A673 (cell line): ENCODE measurements around the gene ITGBL1. TPM values are rescaled to one million over a fixed set of nuclear protein-coding genes. Genes with fewer than 3 reads are reported as not detected.

Experiments used
- Bru-seq: library from RNA; stranded (reverse); fragments of 400-500 nt; gene quantifications from one replicate; lab custom pipeline; 2021; lab: Mats Ljungman, UMichigan
- BruChase-seq, 2 experiments: library from RNA; stranded (reverse); fragments of 400-500 nt; gene quantifications; one replicate each; lab custom pipeline; 2021; lab: Mats Ljungman, UMichigan
- BruUV-seq: library from RNA; stranded (reverse); fragments of 400-500 nt; replicated peaks from 2 replicates; lab custom pipeline; 2021; lab: Mats Ljungman, UMichigan
- CTCF ChIA-PET: fragments of 300-600 bp; sonication (Branson Sonifier 250); formaldehyde crosslinking; loops from one replicate; lab custom pipeline; 2022; ENCODE audit warnings: antibody characterized with exemption; lab: Charles Lee
- POLR2A ChIA-PET: fragments of 300-600 bp; sonication (Branson Sonifier 250); formaldehyde crosslinking; loops from one replicate; lab custom pipeline; 2022; ENCODE audit warnings: antibody characterized with exemption; ENCODE audit not compliant: low non-redundant PET; lab: Charles Lee
- DNase-seq: peaks from one replicate; pipeline ENCODE4 v3.0.0-alpha.2; 2015; ENCODE audit warnings: low spot score
- H3K27ac ChIP-seq: fragments of 200-600 bp; sonication (generic); 2 replicates; pipeline ENCODE4 v1.5.1; 2016; ENCODE audit warnings: mixed run types, low read depth, mild to moderate bottlenecking, mixed read lengths, antibody characterized with exemption, low read length; ENCODE audit not compliant: poor library complexity, severe bottlenecking
- H3K27me3 ChIP-seq: fragments of 200-600 bp; sonication (generic); replicated peaks from 2 replicates; pipeline ENCODE4 v1.6.1; 2017; ENCODE audit warnings: mixed run types, low read depth, mild to moderate bottlenecking, mixed read lengths, antibody characterized with exemption, low read length; ENCODE audit not compliant: insufficient read depth, poor library complexity
- H3K36me3 ChIP-seq: fragments of 200-600 bp; sonication (generic); 2 replicates; pipeline ENCODE4 v1.6.1; 2016; ENCODE audit warnings: mixed run types, mild to moderate bottlenecking, mixed read lengths, antibody characterized with exemption, low read length; ENCODE audit not compliant: insufficient read depth, poor library complexity, severe bottlenecking
- H3K4me1 ChIP-seq: fragments of 200-600 bp; sonication (generic); 2 replicates; pipeline ENCODE4 v1.6.1; 2017; ENCODE audit warnings: mixed run types, mild to moderate bottlenecking, mixed read lengths, antibody characterized with exemption, low read length; ENCODE audit not compliant: insufficient read depth, poor library complexity, severe bottlenecking
- H3K4me3 ChIP-seq: fragments of 200-600 bp; sonication (generic); 2 replicates; pipeline ENCODE4 v1.5.1; 2016; ENCODE audit warnings: low read depth, mixed run types, mild to moderate bottlenecking, mixed read lengths, low read length; ENCODE audit not compliant: poor library complexity, severe bottlenecking
- H3K9me3 ChIP-seq: fragments of 200-600 bp; sonication (generic); 2 replicates; pipeline ENCODE4 v1.6.1; 2016; ENCODE audit warnings: mixed run types, low read depth, mild to moderate bottlenecking, mixed read lengths, antibody characterized with exemption, low read length; ENCODE audit not compliant: poor library complexity, severe bottlenecking
- CTCF ChIP-seq: fragments of 300-800, 200-600 bp; sonication (generic); conservative IDR thresholded peaks from 2 replicates; pipeline ENCODE4 v1.5.1; 2017; ENCODE audit warnings: low read depth, mild to moderate bottlenecking, antibody characterized with exemption, low read length, moderate library complexity, mixed read lengths
- EZH2 ChIP-seq: fragments of 200-600 bp; sonication (generic); IDR thresholded peaks from 2 replicates; pipeline ENCODE4 v1.6.1; 2017; ENCODE audit warnings: borderline replicate concordance, low read depth, mild to moderate bottlenecking, mixed read lengths, antibody characterized with exemption, low read length; ENCODE audit not compliant: poor library complexity, severe bottlenecking
- intact Hi-C: fragments of 100-400 bp; cut with micrococcal nuclease; formaldehyde crosslinking; loops from one replicate; pipeline ENCODE4 v1.10.0; 2022; ENCODE audit not compliant: unreplicated experiment
- long read RNA-seq: library from polyadenylated mRNA; stranded (forward); transcript quantifications from one replicate; pipeline ENCODE4 v2.0.0, GENCODE V29; 2022
- total RNA-seq: library from RNA; stranded (reverse); gene quantifications from 2 replicates; pipeline ENCODE4 v1.2.3, GENCODE V29; 2021

The ITGBL1 gene
- total RNA-seq (0.37 and 0.64 TPM in 2 replicates), Bru-seq, nascent RNA (percentile 20 among the genes with signal in this experiment), BruChase-seq, experiment 1, labeled RNA remaining after a 2-hour chase (percentile 12 among the genes with signal in this experiment), BruChase-seq, experiment 2, labeled RNA remaining after a 6-hour chase (percentile 13 among the genes with signal in this experiment)
- long read RNA-seq, partial matches to known transcripts: 0 of 1 reads
- long read RNA-seq, other reads (novel, unspliced or antisense): 1 of 1 reads

GRCh38 chr13:101452519-101453485 lies at the start of gene ITGBL1:
Gene ITGBL1 (plus strand): TSS chr13:101452675. CDS start chr13:101452834, 159 bp downstream.
- Histone ChIP-seq H3K27me3 (no peaks in the 10 kb centered on the region), H3K36me3 (no peaks in the 10 kb centered on the region), H3K27ac (no peak within 1 kb of the TSS), H3K4me1 (peaks cover 13% of the 10 kb centered on the region), H3K9me3 (no peaks in the 10 kb centered on the region), H3K4me3 (peak within 1 kb of the TSS; percentile 45)
- ChIA-PET POLR2A (interaction anchor here (0.7 kb wide), 1 partner anchor 18 kb away, joined by 4 read pairs; no protein-coding TSS in a partner anchor), CTCF (no interaction called here)
- TF ChIP-seq EZH2: no peak
- no peak for TF ChIP-seq CTCF
- peak; percentile 27 for DNase-seq
- intact Hi-C loops: no loop called here
- no TSS peak for BruUV-seq

- BruUV-seq: no TSS peak
- ChIA-PET POLR2A (no interaction called here), CTCF (no interaction called here)
- no peak for TF ChIP-seq CTCF
- no peak for TF ChIP-seq EZH2
- Histone ChIP-seq H3K4me3 (no peak overlapping the region), H3K9me3 (no peaks in the 10 kb centered on the region), H3K36me3 (no peaks in the 10 kb centered on the region), H3K27me3 (no peaks in the 10 kb centered on the region), H3K4me1 (no peaks in the 10 kb centered on the region), H3K27ac (no peak overlapping the region)
- intact Hi-C loops: no loop called here
- no peak for DNase-seq
These were observed 45.7 kb upstream of the ITGBL1 start for GRCh38 chr13:101406791-101407190.

GRCh38 chr13:101408154-101408553 lies 44.3 kb upstream of the ITGBL1 start:
- H3K27ac ChIP-seq: no peak overlapping the region
- ChIA-PET CTCF (no interaction called here), POLR2A (no interaction called here)

More at GRCh38 chr13:101408154-101408553, 44.3 kb upstream of the ITGBL1 start:
- intact Hi-C loops: no loop called here
- TF ChIP-seq CTCF: no peak
- no peak for TF ChIP-seq EZH2
- no peaks in the 10 kb centered on the region for H3K9me3 ChIP-seq
- H3K4me1 ChIP-seq: no peaks in the 10 kb centered on the region
- DNase-seq: no peak
- no peak overlapping the region for H3K4me3 ChIP-seq
- BruUV-seq: no TSS peak
- no peaks in the 10 kb centered on the region for H3K27me3 ChIP-seq
- no peaks in the 10 kb centered on the region for H3K36me3 ChIP-seq
